Panc1 (cell line): ENCODE results near the gene PECR.

Experiments
- CTCF ChIP-seq: fragments of 450-650 bp; IDR thresholded peaks from 2 replicates; pipeline ENCODE4 v1.5.1; 2017; ENCODE audit warnings: mild to moderate bottlenecking
- POLR2AphosphoS5 ChIP-seq: IDR thresholded peaks from 2 replicates; pipeline ENCODE4 v1.6.1; 2012; ENCODE audit warnings: mild to moderate bottlenecking, low read depth, low read length, moderate library complexity
- SIN3A ChIP-seq: IDR thresholded peaks from 2 replicates; pipeline ENCODE4 v1.6.1; 2012; ENCODE audit warnings: low read depth, mild to moderate bottlenecking, low read length, moderate library complexity, borderline replicate concordance; ENCODE audit not compliant: insufficient read depth
- TF ChIP-seq, protein P1 (sequence below), 2 experiments: IDR thresholded peaks; 2 replicates each; pipeline ENCODE4 v1.6.1; 2011 to 2012; ENCODE audit warnings: low read depth in 2 of 2, control low read depth in 1 of 2, low read length in 1 of 2, mild to moderate bottlenecking in 1 of 2, moderate library complexity in 1 of 2; ENCODE audit not compliant: insufficient read depth in 1 of 2

- TF ChIP-seq CTCF (no peak), POLR2AphosphoS5 (no peak), SIN3A (no peak)
- TF ChIP-seq, protein P1, sequence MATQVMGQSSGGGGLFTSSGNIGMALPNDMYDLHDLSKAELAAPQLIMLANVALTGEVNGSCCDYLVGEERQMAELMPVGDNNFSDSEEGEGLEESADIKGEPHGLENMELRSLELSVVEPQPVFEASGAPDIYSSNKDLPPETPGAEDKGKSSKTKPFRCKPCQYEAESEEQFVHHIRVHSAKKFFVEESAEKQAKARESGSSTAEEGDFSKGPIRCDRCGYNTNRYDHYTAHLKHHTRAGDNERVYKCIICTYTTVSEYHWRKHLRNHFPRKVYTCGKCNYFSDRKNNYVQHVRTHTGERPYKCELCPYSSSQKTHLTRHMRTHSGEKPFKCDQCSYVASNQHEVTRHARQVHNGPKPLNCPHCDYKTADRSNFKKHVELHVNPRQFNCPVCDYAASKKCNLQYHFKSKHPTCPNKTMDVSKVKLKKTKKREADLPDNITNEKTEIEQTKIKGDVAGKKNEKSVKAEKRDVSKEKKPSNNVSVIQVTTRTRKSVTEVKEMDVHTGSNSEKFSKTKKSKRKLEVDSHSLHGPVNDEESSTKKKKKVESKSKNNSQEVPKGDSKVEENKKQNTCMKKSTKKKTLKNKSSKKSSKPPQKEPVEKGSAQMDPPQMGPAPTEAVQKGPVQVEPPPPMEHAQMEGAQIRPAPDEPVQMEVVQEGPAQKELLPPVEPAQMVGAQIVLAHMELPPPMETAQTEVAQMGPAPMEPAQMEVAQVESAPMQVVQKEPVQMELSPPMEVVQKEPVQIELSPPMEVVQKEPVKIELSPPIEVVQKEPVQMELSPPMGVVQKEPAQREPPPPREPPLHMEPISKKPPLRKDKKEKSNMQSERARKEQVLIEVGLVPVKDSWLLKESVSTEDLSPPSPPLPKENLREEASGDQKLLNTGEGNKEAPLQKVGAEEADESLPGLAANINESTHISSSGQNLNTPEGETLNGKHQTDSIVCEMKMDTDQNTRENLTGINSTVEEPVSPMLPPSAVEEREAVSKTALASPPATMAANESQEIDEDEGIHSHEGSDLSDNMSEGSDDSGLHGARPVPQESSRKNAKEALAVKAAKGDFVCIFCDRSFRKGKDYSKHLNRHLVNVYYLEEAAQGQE (IDR thresholded peaks at IDR 0.05; ENCODE audit: insufficient read depth in 1 of 2, low read depth in 2 of 2, low read length in 1 of 2): 0 out of 4 replicates have a peak, but pooled peaks of 1 of the 2 experiments have one; percentile 25
These were observed 75.4 kb downstream of the PECR start for GRCh38 chr2:216006164-216006663.
